ENCODE data around the gene GJB5.

- no peak for TF ChIP-seq POLR2A (IDR thresholded peaks at IDR 0.05)
- TF ChIP-seq, protein P1, sequence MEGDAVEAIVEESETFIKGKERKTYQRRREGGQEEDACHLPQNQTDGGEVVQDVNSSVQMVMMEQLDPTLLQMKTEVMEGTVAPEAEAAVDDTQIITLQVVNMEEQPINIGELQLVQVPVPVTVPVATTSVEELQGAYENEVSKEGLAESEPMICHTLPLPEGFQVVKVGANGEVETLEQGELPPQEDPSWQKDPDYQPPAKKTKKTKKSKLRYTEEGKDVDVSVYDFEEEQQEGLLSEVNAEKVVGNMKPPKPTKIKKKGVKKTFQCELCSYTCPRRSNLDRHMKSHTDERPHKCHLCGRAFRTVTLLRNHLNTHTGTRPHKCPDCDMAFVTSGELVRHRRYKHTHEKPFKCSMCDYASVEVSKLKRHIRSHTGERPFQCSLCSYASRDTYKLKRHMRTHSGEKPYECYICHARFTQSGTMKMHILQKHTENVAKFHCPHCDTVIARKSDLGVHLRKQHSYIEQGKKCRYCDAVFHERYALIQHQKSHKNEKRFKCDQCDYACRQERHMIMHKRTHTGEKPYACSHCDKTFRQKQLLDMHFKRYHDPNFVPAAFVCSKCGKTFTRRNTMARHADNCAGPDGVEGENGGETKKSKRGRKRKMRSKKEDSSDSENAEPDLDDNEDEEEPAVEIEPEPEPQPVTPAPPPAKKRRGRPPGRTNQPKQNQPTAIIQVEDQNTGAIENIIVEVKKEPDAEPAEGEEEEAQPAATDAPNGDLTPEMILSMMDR (IDR thresholded peaks at IDR 0.05), result no peak
Measured at GRCh38 chr1:34803770-34804169, 48.9 kb downstream of the GJB5 start.

All from breast epithelium (tissue), 3 donors.